GM23248 (cell line): ENCODE results near the gene LRRC55. TPM values are rescaled to one million over a fixed set of nuclear protein-coding genes. Genes with fewer than 3 reads are reported as not detected.
"Not testable (repeated sequence)": the region's sequence is repeated elsewhere in the genome, so short reads cannot be mapped to it uniquely, and the experiment has no call there.

Source experiments
- DNase-seq: peaks from one replicate; pipeline ENCODE4 v3.0.0-alpha.2; 2015
- H2AFZ ChIP-seq: fragments of 200-600 bp; sonication (generic); 2 replicates; pipeline ENCODE4 v1.6.1; 2016; ENCODE audit warnings: antibody characterized with exemption
- H3F3A ChIP-seq: fragments of 200-600 bp; sonication (generic); 2 replicates; pipeline ENCODE4 v1.6.1; 2016; ENCODE audit warnings: mild to moderate bottlenecking, antibody characterized with exemption, mixed run types; ENCODE audit not compliant: insufficient read depth
- H3K27ac ChIP-seq: fragments of 200-600 bp; sonication (generic); 2 replicates; pipeline ENCODE4 v1.5.1; 2016; ENCODE audit warnings: mild to moderate bottlenecking
- H3K27me3 ChIP-seq: fragments of 200-600 bp; sonication (generic); replicated peaks from 2 replicates; pipeline ENCODE4 v1.6.1; 2016; ENCODE audit warnings: mild to moderate bottlenecking; ENCODE audit not compliant: insufficient read depth
- H3K36me3 ChIP-seq: fragments of 200-600 bp; sonication (generic); 2 replicates; pipeline ENCODE4 v1.6.1; 2016; ENCODE audit warnings: low read depth, mild to moderate bottlenecking
- H3K4me1 ChIP-seq: fragments of 200-600 bp; sonication (generic); 2 replicates; pipeline ENCODE4 v1.6.1; 2016; ENCODE audit warnings: mild to moderate bottlenecking; ENCODE audit not compliant: insufficient read depth
- H3K4me2 ChIP-seq: fragments of 200-600 bp; sonication (generic); one replicate; pipeline ENCODE4 v1.6.1; 2016; ENCODE audit warnings: mild to moderate bottlenecking; ENCODE audit not compliant: unreplicated experiment
- H3K4me3 ChIP-seq: fragments of 200-600 bp; sonication (generic); 2 replicates; pipeline ENCODE4 v1.5.1; 2016; ENCODE audit warnings: mild to moderate bottlenecking
- H3K79me2 ChIP-seq: fragments of 200-600 bp; sonication (generic); 2 replicates; pipeline ENCODE4 v1.6.1; 2016; ENCODE audit warnings: mild to moderate bottlenecking; ENCODE audit not compliant: insufficient read depth
- H3K9ac ChIP-seq: fragments of 200-600 bp; sonication (generic); 2 replicates; pipeline ENCODE4 v1.6.1; 2016; ENCODE audit warnings: mild to moderate bottlenecking
- H3K9me2 ChIP-seq: fragments of 200-600 bp; sonication (generic); 2 replicates; pipeline ENCODE4 v1.6.1; 2016; ENCODE audit warnings: mixed run types, mild to moderate bottlenecking, moderate library complexity; ENCODE audit not compliant: insufficient read depth
- H3K9me3 ChIP-seq: fragments of 200-600 bp; sonication (generic); one replicate; pipeline ENCODE4 v1.6.1; 2017; ENCODE audit warnings: low read depth
- H4K20me1 ChIP-seq: fragments of 200-600 bp; sonication (generic); 2 replicates; pipeline ENCODE4 v1.6.0; 2016; ENCODE audit not compliant: insufficient read depth
- EZH2 ChIP-seq: fragments of 200-600 bp; sonication (generic); IDR thresholded peaks from 2 replicates; pipeline ENCODE4 v1.6.1; 2018; ENCODE audit warnings: antibody characterized with exemption, mild to moderate bottlenecking; ENCODE audit not compliant: insufficient read depth, poor library complexity, severe bottlenecking
- EZH2phosphoT487 ChIP-seq: fragments of 200-600 bp; sonication (generic); IDR thresholded peaks from 2 replicates; pipeline ENCODE4 v1.6.1; 2018; ENCODE audit warnings: antibody characterized with exemption, moderate library complexity, mild to moderate bottlenecking, low read depth; ENCODE audit not compliant: insufficient read depth
- WGBS, 2 experiments: methylation state at CpG; one replicate each; pipeline ENCODE4 v1.1.6; 2015 to 2017; ENCODE audit warnings: low lambda C conversion rate in 2 of 2, low coverage in 1 of 2; ENCODE audit errors: missing lambda C conversion rate in 2 of 2; 5-methylcytosine and 5-hydroxymethylcytosine counted together
- in situ Hi-C: fragments of 300-500 bp; cut with MboI; formaldehyde crosslinking; loops from 2 replicates; pipeline ENCODE4 v1.15.0; 2020
- polyA plus RNA-seq: library from polyadenylated mRNA; unstranded; fragments of >200 nt; fragmentation: Nextera tagmentation; extraction: Ambion mirVana; gene quantifications from 2 replicates; pipeline ENCODE4 v1.2.1, GENCODE V29; 2016
- total RNA-seq: library from RNA; depleted of rRNA; stranded (reverse); fragments of >200 nt; shearing (Covaris generic); gene quantifications from 2 replicates; pipeline ENCODE4 v1.2.3, GENCODE V29; 2014

LRRC55 gene
- total and polyA plus RNA-seq, 2 experiments from 2014 or later, result not detected

- Histone ChIP-seq H3K4me1 (no peaks in the 10 kb centered on the region), H2AFZ (no peak overlapping the region), H3F3A (no peaks in the 10 kb centered on the region), H3K27me3 (peaks cover 38% of the 10 kb centered on the region), H3K79me2 (no peaks in the 10 kb centered on the region), H3K4me3 (no peak overlapping the region), H3K4me2 (no peak overlapping the region), H3K36me3 (no peaks in the 10 kb centered on the region), H3K9me2 (no peaks in the 10 kb centered on the region), H4K20me1 (no peaks in the 10 kb centered on the region), H3K9me3 (no peaks in the 10 kb centered on the region), H3K9ac (no peak overlapping the region), H3K27ac (no peak overlapping the region)
- no peak for DNase-seq
- 16 to 26% methylated on average over 6 of the region's 6 CpGs for WGBS, 2 experiments
- no peak for TF ChIP-seq EZH2
- no peak for TF ChIP-seq EZH2phosphoT487
- in situ Hi-C loops, result no loop called here
Measured at GRCh38 chr11:57163160-57163868, 18.4 kb upstream of the LRRC55 start.

- Histone ChIP-seq H2AFZ (no peak overlapping the region), H3K27me3 (peaks cover 35% of the 10 kb centered on the region), H3K9ac (no peak overlapping the region), H3K4me1 (no peaks in the 10 kb centered on the region), H3K36me3 (no peaks in the 10 kb centered on the region), H3K79me2 (no peaks in the 10 kb centered on the region), H3K4me3 (no peak overlapping the region), H3K27ac (no peak overlapping the region), H3K9me3 (no peaks in the 10 kb centered on the region), H3F3A (no peaks in the 10 kb centered on the region), H4K20me1 (no peaks in the 10 kb centered on the region), H3K4me2 (no peak overlapping the region), H3K9me2 (no peaks in the 10 kb centered on the region)
- 52 to 60% methylated on average over 1 of the region's 1 CpG for WGBS, 2 experiments
- in situ Hi-C loops, result no loop called here
- DNase-seq, result no peak
- no peak for TF ChIP-seq EZH2
- no peak for TF ChIP-seq EZH2phosphoT487
Measured at GRCh38 chr11:57164317-57164716, 17.4 kb upstream of the LRRC55 start.

- no peaks in the 10 kb centered on the region for H3K36me3 ChIP-seq
- H2AFZ ChIP-seq, result no peak overlapping the region
- in situ Hi-C loops, result no loop called here
- H3K27me3 ChIP-seq, result peaks cover 20% of the 10 kb centered on the region
- no peaks in the 10 kb centered on the region for H3K9me2 ChIP-seq
- H3K4me2 ChIP-seq, result no peak overlapping the region
- H3K79me2 ChIP-seq, result no peaks in the 10 kb centered on the region
- WGBS, 2 experiments, result 0% methylated on average over 2 of the region's 2 CpGs
- DNase-seq, result no peak
- TF ChIP-seq EZH2phosphoT487 (no peak), EZH2 (no peak)
- no peak overlapping the region for H3K9ac ChIP-seq
- H3K4me1 ChIP-seq, result no peaks in the 10 kb centered on the region
- H4K20me1 ChIP-seq, result no peaks in the 10 kb centered on the region
- H3K9me3 ChIP-seq, result no peaks in the 10 kb centered on the region
- no peak overlapping the region for H3K4me3 ChIP-seq
- H3F3A ChIP-seq, result no peaks in the 10 kb centered on the region
- no peak overlapping the region for H3K27ac ChIP-seq
Measured at GRCh38 chr11:57167125-57167846, 14.5 kb upstream of the LRRC55 start.

GRCh38 chr11:57169732-57170313 lies 11.9 kb upstream of the LRRC55 start:
- H3K79me2 ChIP-seq, H2AFZ ChIP-seq, H3K27ac ChIP-seq, H3K9me2 ChIP-seq, H3K4me3 ChIP-seq, H3K4me2 ChIP-seq, DNase-seq, H3K9me3 ChIP-seq, H3K9ac ChIP-seq, in situ Hi-C loops, H3K4me1 ChIP-seq, H3F3A ChIP-seq, H3K36me3 ChIP-seq, H4K20me1 ChIP-seq: not testable (repeated sequence)
- WGBS, 2 experiments, result 33 to 38% methylated on average over 2 of the region's 2 CpGs
- H3K27me3 ChIP-seq, result peaks cover 20% of the 10 kb centered on the region
